ENCODE results near the gene PODXL. TPM values are rescaled to one million over a fixed set of nuclear protein-coding genes. Genes with fewer than 3 reads are reported as not detected.
"Not testable (repeated sequence)": the region's sequence is repeated elsewhere in the genome, so short reads cannot be mapped to it uniquely, and the experiment has no call there.

The PODXL gene
- total RNA-seq, 1 donor from 2014 or later, result 1.1 TPM

DNA sequence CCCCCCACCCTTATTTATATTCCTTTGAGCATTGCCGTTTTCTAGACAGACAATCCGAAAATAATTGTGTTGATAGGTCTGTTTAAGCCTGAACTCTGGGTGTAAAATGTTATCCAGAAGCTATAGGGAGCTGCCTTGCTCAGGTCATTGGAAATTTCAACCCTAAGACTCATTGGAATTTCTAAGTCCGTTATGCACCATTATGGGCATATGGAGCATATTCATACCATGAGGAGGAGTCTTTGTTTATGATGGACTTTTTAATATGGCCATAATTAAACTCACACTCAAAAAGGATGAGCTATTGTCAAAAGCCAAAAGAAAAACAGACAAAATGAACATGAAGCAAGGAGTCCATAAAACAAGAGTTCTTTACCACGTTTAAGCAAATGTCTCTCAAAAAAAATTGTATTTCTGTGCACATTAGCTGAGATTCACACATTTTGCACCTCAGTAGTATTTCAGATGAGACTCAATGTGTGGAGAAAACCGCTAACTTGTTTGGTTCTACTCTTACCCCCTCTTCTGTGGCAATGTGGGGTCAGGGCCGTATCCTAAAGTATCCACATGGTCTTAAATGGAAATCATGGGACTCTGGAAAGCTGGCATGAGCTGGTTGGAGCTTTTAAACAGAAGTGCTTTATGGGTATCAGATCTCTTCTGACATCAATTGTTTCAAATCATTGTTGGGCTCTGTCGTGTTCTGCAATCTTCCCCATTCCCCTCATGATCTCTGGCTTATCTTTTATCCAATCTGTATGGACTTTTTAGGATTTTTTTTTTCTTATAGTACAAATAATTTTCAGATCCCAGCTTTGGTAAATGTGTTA, 60.5 kb downstream of the PODXL start:
- intact Hi-C loops (cut with micrococcal nuclease), result no loop called here

DNA sequence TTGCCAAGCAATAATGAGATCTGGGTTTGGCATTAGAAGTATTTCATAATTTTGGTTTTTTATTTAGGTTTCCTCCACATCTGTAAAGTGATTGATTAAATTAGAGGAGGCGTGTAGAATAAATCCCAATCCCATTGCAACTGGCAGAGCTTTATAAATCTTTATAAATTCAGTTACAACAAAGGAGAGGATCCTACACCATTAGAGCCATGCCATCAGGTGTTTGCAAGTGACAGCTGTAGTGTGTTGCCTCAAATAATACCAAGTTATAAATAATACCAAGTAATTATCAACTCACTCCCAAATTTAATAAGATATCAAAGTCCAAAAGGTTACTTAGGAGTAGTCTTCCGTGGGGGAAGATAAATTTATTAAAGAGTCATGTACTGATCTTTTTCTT, 62.2 kb downstream of the PODXL start:
- intact Hi-C loops (cut with micrococcal nuclease), result no loop called here

DNA sequence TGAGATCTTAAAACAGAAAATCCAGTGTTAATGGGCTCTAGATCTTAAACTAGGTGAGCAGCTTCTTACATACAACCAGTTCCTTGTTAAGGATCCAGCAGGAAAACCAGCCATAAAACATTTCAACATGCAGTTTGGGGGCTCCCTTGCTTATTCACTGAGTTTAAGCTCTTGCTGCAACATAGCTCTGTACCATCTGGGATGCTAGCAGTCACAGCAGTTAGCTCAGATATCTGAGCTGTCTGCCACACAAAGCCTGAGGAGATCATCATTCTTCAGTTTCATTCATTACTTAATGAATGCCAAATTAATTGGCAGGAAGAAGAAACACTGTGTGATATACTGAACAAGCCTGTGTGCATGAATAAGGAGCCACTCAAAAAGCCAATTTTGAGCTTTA, 62.8 kb downstream of the PODXL start:
- intact Hi-C loops (cut with micrococcal nuclease), result no loop called here

GRCh38 chr7:131493081-131493480, 63.3 kb downstream of the PODXL start:
- intact Hi-C loops (cut with micrococcal nuclease), result no loop called here

- intact Hi-C loops (cut with micrococcal nuclease), result loop anchor here (10.0 kb wide), 1 partner anchor 1765 kb away; the partner anchor contains the start of gene EXOC4
Observed at GRCh38 chr7:131489881-131490280, 66.5 kb downstream of the PODXL start.

DNA sequence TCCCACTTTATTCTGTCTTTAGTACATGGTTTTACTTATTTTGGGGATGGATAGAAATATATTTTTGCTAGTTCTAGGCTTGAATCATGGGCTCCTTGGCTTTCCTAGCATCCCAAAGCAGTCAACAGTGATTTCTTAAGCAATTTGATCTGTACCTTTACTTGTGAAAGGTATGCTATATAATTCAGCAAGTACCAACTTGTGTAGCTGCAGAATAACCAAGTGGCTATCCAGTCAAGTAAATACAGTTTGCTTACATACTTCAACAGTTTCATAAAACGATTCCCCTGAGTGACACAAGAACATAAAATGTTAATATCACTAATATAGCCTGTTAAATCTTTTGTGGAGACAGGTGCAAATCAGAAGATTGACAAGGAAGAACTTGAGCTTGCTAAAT, 67.2 kb downstream of the PODXL start:
- intact Hi-C loops (cut with micrococcal nuclease), result loop anchor here (10.0 kb wide), 1 partner anchor 1766 kb away; the partner anchor contains the start of gene EXOC4

DNA sequence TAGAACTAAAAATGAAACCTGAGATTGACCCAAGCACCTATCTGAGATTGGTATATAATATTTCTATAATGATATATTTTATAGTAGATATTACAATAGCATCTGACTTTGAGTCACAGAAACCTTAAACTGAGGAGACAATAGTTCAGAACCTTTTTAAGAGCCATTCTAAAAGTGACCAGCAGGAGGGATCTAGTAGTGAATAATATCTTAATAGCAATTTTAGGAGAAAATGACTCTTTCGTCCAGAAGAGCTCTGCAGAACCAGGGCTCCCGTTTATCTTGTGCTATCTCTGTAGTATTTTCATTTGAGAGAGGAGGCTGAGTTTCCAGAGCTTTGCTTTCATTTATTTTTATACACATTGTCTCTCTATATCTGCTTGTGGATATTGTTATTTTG, 68.1 kb downstream of the PODXL start:
- intact Hi-C loops (cut with micrococcal nuclease), result loop anchor here (10.0 kb wide), 1 partner anchor 1766 kb away; the partner anchor contains the start of gene EXOC4

DNA sequence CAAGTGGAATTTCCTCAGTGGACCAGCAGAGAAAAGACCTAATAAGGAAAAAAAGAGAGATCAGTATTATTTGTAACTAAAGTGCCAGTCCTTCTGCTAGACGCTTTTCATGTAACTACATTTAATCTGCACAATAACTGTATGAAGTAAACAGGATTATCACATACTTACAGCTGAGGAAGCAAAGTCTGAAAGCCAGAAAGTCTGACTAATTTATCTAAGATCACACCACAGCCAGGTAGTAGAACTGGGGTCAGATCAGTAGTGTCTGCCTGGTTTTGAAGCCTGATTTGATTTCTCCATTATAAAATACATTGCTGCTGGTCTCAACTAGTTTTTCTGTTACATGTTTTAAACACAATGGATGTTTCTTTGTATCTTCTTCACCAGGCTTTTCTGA, 69.2 kb downstream of the PODXL start:
- intact Hi-C loops (cut with micrococcal nuclease), result loop anchor here (10.0 kb wide), 1 partner anchor 1768 kb away; the partner anchor contains the start of gene EXOC4

DNA sequence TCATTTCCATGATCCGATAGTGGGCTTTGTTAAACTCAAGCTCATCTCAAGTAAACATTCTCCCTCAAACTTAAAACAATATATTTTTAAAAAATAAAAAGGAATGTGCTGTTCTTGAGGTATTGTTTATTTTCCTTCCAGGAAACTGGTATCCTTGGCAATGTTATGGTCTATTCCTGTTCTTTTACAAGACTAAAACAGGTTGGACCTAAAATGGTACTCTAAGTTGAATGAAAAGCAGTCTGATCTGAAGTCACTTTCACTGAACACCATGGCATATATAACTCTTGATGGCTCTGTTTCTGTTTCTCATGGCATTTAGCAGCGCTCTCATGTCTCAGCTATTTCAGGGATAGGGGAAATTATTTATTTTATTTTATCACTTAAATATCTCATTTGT, 70.1 kb downstream of the PODXL start:
- intact Hi-C loops (cut with micrococcal nuclease), result loop anchor here (10.0 kb wide), 1 partner anchor 1768 kb away; the partner anchor contains the start of gene EXOC4

GRCh38 chr7:131483586-131483985, 72.8 kb downstream of the PODXL start:
- intact Hi-C loops (cut with micrococcal nuclease), result loop anchor here (10.0 kb wide), 1 partner anchor 1771 kb away; the partner anchor contains the start of gene EXOC4

- intact Hi-C loops (cut with micrococcal nuclease), result loop anchor here (10.0 kb wide), 1 partner anchor 1772 kb away; the partner anchor contains the start of gene EXOC4
Observed at GRCh38 chr7:131482800-131483199, 73.6 kb downstream of the PODXL start.

GRCh38 chr7:131480384-131481315, 75.8 kb downstream of the PODXL start:
- intact Hi-C loops (cut with micrococcal nuclease), result loop anchor here (10.0 kb wide), 1 partner anchor 1774 kb away; the partner anchor contains the start of gene EXOC4

- intact Hi-C loops (cut with micrococcal nuclease), result no loop called here
Observed at GRCh38 chr7:131476740-131477139, 79.7 kb downstream of the PODXL start.

- intact Hi-C loops (cut with micrococcal nuclease), result no loop called here
Observed at GRCh38 chr7:131471250-131472004, 85.0 kb downstream of the PODXL start.

DNA sequence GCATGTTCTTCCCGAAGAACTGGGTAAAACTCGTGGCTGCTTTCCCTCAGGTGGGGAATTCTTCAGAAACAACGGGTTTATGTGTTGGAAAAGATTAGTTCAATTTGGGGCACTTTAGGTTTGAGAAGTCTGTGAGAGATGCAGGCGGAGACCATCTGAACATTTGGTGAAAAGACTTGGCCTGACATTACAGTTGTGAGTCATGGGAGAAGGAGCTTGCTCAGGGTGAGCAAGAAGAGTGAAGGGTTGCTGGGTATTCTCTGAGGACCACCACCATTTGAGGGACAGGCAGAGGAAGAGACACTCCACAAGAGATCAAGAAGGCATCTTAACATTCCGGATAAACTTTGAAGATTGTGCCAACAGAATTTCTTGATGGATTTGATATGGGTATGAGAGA, 88.6 kb downstream of the PODXL start:
- intact Hi-C loops (cut with micrococcal nuclease), result no loop called here

DNA sequence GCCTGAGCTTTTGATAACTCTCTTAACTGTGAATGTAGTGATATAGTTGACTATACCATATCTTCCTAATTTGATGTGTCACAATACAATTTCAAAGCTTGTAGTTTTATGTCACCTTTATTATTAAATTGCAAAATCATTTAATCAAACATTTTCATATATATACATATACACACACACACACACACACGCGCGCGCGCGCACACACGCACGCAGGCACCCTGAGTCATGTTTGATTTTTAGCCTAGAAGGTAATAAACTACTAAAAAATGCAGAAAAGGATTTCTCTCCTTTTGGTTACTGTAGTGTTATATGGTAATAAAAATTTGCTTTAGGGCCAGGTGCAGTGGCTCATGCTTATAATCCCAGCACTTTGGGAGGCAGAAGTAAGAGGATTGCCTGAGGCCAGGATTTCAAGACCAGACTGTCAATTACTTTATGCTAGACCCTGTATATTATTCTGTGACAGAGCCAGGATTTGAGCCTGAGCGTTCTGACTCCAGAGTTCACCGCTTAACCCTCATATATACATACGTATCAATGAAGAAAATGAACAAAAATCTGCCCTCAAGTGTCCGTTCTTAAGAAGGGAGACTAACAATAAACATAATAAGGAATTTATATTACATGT, 89.6 kb downstream of the PODXL start:
- intact Hi-C loops (cut with micrococcal nuclease), result no loop called here

- intact Hi-C loops (cut with micrococcal nuclease), result not testable (repeated sequence)
Observed at GRCh38 chr7:131462715-131463114, 93.7 kb downstream of the PODXL start.

GRCh38 chr7:131462059-131462458, 94.4 kb downstream of the PODXL start:
- intact Hi-C loops (cut with micrococcal nuclease), result no loop called here

- intact Hi-C loops (cut with micrococcal nuclease), result no loop called here
Observed at GRCh38 chr7:131459256-131459655, 97.2 kb downstream of the PODXL start.

- intact Hi-C loops (cut with micrococcal nuclease), result no loop called here
Observed at GRCh38 chr7:131456338-131456737, 100.1 kb downstream of the PODXL start.
